GM12875 (cell line): ENCODE data around the gene LGI1.

Source experiments
- H3K4me3 ChIP-seq: one replicate; pipeline ENCODE4 v1.5.1; 2011; ENCODE audit warnings: low read depth, low read length, control low read depth
- CTCF ChIP-seq: IDR thresholded peaks from 2 replicates; pipeline ENCODE4 v1.5.1; 2011; ENCODE audit warnings: low read depth, mild to moderate bottlenecking, control low read depth, inconsistent platforms, low read length, moderate library complexity, borderline replicate concordance; ENCODE audit not compliant: insufficient read depth

LGI1 gene

GRCh38 chr10:93804200-93804599, 46.5 kb downstream of the LGI1 start:
- TF ChIP-seq CTCF, result no peak
- no peak overlapping the region for H3K4me3 ChIP-seq

- H3K4me3 ChIP-seq, result no peak overlapping the region
- no peak for TF ChIP-seq CTCF
Measured at GRCh38 chr10:93806903-93807302, 49.2 kb downstream of the LGI1 start.

GRCh38 chr10:93807371-93807770, 49.6 kb downstream of the LGI1 start:
- TF ChIP-seq CTCF, result no peak
- H3K4me3 ChIP-seq, result no peak overlapping the region

GRCh38 chr10:93812659-93813338, 55.1 kb downstream of the LGI1 start:
- no peak overlapping the region for H3K4me3 ChIP-seq
- TF ChIP-seq CTCF, result no peak

- H3K4me3 ChIP-seq, result no peak overlapping the region
- peak; percentile 79 for TF ChIP-seq CTCF
Measured at GRCh38 chr10:93813507-93814465, 56.0 kb downstream of the LGI1 start.

GRCh38 chr10:93815304-93816096, 57.8 kb downstream of the LGI1 start:
- TF ChIP-seq CTCF, result no peak
- H3K4me3 ChIP-seq, result no peak overlapping the region
